ENCODE measurements around the gene AUNIP. TPM values are rescaled to one million over a fixed set of nuclear protein-coding genes. Genes with fewer than 3 reads are reported as not detected.

AUNIP gene
- total RNA-seq, 1 experiment from 2014 or later, result 12.1 TPM

GRCh38 chr1:25809929-25810328 is 49.3 kb downstream of the AUNIP start:
- TF ChIP-seq ATF3 (IDR thresholded peaks at IDR 0.05) (no peak), TCF7L2 (IDR thresholded peaks at IDR 0.05; ENCODE audit: borderline replicate concordance, extremely low read depth, insufficient read depth, insufficient read length) (no peak), EGR1 (IDR thresholded peaks at IDR 0.05; ENCODE audit: low read depth) (no peak), REST (IDR thresholded peaks at IDR 0.05; ENCODE audit: low read depth) (no peak), SIN3A (IDR thresholded peaks at IDR 0.05; ENCODE audit: low read depth) (no peak), CEBPB (IDR thresholded peaks at IDR 0.05; ENCODE audit: low read depth) (no peak), RAD21 (IDR thresholded peaks at IDR 0.05; ENCODE audit: low read depth) (no peak), CTCF (IDR thresholded peaks at IDR 0.05 in 2 of 3, conservative IDR thresholded peaks at IDR 0.05 in 1 of 3; ENCODE audit: borderline replicate concordance in 1 of 3, insufficient read depth in 1 of 3, low read depth in 2 of 3, low read length in 2 of 3) (no peak), SP1 (IDR thresholded peaks at IDR 0.05; ENCODE audit: low read depth) (no peak)
- H3K4me2 ChIP-seq (ENCODE audit: low read length), result no peak overlapping the region
- ChIA-PET POLR2A (no interaction called here), CTCF (interaction anchor here (1.4 to 1.7 kb wide), 4 partner anchors 10 to 306 kb away, joined by 4 to 11 read pairs (median 6); partner anchors contain the start of gene SELENON), RAD21 (ENCODE audit: low non-redundant PET in 1 of 2, low total read pairs in 2 of 2, uncharacterized antibody in 2 of 2, unreplicated experiment in 2 of 2) (interaction anchor here in 1 of 2 experiments (1.4 kb wide), 1 partner anchor 306 kb away, joined by 3 read pairs; no protein-coding TSS in a partner anchor)
- H3K36me3 ChIP-seq (ENCODE audit: control insufficient read depth in 1 of 2, insufficient read depth in 2 of 2, low read length in 2 of 2), result no peaks in the 10 kb centered on the region; a peak in 1 of 4 replicates
- ATAC-seq (no peak), DNase-seq (ENCODE audit: low read depth, low spot score) (no peak)
- intact Hi-C loops (cut with micrococcal nuclease), result loop anchor here (1.0 to 10.0 kb wide), 2 partner anchors 306 to 555 kb away; no protein-coding TSS in a partner anchor
- H3K9me3 ChIP-seq (ENCODE audit: control insufficient read depth in 1 of 2, insufficient read depth in 1 of 2, low read depth in 1 of 2, low read length in 2 of 2), result no peaks in the 10 kb centered on the region
- H3K9me2 ChIP-seq (ENCODE audit: insufficient read depth), result no peaks in the 10 kb centered on the region
- H3K9ac ChIP-seq (ENCODE audit: low read length), result no peak overlapping the region
- no peaks in the 10 kb centered on the region for H3K79me2 ChIP-seq (ENCODE audit: insufficient read depth, low read length)
- H3K27me3 ChIP-seq (ENCODE audit: insufficient read depth, low read length), result no peaks in the 10 kb centered on the region
- no TSS peak for BruUV-seq (replicated peaks)
- H3K27ac ChIP-seq (ENCODE audit: low read depth, low read length), result no peak overlapping the region; the same call in 1 of the 2 replicates
- H3K4me1 ChIP-seq (ENCODE audit: control insufficient read depth in 1 of 2, insufficient read depth in 2 of 2, low read length in 2 of 2), result peaks cover 0 to 4% of the 10 kb centered on the region in 2 experiments; a peak in 1 of 4 replicates
- H4K20me1 ChIP-seq (ENCODE audit: insufficient read depth), result no peaks in the 10 kb centered on the region
- no peak overlapping the region for H2AFZ ChIP-seq (ENCODE audit: low read depth, low read length, poor library complexity, severe bottlenecking)
- H3K4me3 ChIP-seq (replicated peaks in 1 of 2; ENCODE audit: low read depth in 1 of 2, low read length in 2 of 2), result no peak overlapping the region

Measured in HCT116 (cell line).